NCI-H446 treated with DMSO at 0.1 percent for 48 hours (cell line): ENCODE results near the gene C4B.
A peak's percentile ranks its signal among the peaks of the same experiment; 100 is the strongest.
"Not testable (repeated sequence)": the region's sequence is repeated elsewhere in the genome, so short reads cannot be mapped to it uniquely, and the experiment has no call there.

Experiments
- DNase-seq: peaks from one replicate; lab custom pipeline; 2025; lab: John Stamatoyannopoulos, UW

Gene C4B

DNA sequence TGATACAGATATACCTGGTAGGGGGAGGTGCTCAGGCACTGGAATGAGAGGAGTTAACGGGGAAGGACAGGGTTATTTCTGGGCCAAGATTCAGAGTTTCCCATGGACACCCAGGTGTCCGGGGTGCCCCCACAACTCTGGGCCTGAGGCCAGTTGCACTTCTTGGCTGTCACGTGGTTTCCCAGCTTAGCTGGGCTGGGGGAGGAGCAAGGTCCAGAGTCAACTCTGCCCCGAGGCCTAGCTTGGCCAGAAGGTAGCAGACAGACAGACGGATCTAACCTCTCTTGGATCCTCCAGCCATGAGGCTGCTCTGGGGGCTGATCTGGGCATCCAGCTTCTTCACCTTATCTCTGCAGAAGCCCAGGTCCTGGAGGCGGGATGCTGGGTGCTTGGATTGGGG, at the start of gene C4B:
Gene C4B, plus strand, starts transcription at position 249 of the 400 bp plus-strand sequence. Its CDS starts 51 bp downstream, at position 300.
- not testable (repeated sequence) for DNase-seq

DNA sequence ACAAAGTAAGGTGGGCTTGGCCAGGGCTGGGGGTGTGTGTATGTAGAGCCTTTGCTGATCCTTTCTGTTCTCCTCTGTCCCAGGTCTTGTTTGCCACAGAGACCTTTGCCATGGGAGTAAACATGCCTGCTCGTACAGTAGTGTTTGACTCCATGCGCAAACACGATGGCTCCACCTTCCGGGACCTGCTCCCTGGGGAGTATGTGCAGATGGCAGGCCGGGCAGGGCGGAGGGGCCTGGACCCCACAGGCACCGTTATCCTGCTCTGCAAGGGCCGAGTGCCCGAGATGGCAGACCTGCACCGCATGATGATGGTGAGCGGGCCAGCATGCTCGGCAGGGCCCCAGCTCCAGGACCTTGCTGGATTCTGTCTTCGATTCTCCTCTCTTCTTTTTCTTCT, 48.9 kb upstream of the C4B start:
- no peak for DNase-seq

DNA sequence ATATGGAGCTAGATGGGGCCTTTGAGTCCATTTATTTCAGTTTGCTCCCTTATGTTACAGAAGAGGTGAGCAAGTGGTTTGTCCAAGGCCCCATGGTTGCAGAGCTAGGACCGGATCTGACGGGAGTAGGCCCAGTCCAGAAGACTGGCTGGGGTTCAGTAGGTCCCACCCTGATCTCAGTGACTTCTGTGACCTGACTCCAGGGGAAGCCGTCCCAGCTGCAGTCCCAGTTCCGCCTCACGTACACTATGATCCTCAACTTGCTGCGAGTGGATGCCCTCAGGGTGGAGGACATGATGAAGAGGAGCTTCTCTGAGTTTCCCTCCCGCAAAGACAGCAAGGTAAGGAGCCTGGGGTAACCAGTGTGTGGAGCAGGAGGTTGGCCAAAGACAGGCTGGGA, 48.1 kb upstream of the C4B start:
- no peak for DNase-seq

DNA sequence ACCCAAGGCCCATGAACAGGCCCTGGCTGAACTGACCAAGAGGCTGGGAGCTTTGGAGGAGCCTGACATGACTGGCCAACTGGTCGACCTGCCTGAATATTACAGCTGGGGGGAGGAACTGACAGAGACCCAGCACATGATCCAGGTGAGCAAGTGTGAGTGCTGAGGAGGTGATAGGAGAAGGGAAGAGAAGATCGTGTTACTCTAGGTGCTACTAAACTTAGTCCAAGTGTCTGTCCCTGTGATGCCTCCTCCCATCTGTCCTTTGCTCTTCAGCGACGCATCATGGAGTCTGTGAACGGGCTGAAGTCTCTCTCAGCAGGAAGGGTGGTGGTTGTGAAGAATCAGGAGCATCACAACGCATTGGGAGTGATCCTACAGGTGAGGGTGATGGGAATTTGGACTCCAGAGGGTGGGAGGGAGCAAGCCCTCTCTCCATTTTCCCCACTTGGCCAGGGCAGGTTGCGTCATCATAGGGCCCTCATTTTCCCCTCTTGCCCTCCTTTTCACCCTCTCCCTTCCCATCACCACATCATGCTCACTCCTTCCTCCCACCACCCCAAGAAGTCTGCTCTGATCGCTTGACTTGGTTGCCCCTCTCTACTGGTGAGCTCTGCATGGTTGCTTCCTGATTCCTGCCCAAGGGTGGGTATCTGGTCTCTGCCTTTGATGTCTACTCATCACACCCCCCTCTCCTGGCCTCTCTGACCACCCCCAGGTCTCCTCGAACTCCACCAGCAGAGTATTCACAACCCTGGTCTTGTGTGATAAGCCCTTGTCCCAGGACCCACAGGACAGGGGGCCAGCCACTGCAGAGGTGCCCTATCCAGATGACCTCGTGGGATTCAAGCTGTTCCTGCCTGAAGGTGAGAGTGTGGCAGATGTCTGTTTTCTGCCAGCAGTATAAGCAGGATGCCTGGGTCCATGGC, 47.3 kb upstream of the C4B start:
- no peak for DNase-seq

DNA sequence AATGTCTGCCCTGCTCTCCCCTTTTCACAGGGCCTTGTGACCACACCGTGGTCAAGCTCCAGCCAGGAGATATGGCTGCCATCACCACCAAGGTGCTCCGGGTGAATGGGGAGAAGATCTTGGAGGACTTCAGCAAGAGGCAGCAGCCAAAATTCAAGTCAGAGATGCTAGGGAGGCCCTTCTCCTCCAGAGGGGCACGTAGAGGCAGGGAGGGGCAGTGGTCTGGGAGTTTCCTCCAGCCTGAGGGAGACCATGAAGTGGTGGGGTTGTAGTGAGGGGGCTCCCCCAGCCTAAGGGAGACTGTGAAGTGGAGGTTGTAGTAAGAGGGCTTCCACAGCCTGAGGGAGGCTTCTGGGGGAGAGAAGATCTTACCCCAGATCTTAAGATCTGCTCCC, 46.7 kb upstream of the C4B start:
- DNase-seq: no peak

DNA sequence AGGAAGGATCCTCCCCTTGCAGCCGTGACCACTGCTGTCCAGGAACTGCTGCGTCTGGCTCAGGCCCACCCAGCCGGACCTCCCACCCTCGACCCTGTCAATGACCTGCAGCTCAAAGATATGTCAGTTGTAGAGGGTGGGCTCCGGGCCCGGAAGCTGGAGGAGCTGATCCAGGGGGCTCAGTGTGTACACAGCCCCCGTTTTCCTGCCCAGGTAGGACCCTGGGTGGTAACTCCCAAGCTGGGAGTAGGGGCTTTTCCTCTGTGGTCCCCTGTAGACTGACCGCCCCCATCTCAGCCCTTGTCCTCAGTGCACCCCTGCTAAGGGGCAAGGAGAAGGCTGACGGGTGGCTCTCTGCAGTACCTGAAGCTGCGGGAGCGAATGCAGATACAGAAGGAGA, 46.3 kb upstream of the C4B start:
- no peak for DNase-seq

DNA sequence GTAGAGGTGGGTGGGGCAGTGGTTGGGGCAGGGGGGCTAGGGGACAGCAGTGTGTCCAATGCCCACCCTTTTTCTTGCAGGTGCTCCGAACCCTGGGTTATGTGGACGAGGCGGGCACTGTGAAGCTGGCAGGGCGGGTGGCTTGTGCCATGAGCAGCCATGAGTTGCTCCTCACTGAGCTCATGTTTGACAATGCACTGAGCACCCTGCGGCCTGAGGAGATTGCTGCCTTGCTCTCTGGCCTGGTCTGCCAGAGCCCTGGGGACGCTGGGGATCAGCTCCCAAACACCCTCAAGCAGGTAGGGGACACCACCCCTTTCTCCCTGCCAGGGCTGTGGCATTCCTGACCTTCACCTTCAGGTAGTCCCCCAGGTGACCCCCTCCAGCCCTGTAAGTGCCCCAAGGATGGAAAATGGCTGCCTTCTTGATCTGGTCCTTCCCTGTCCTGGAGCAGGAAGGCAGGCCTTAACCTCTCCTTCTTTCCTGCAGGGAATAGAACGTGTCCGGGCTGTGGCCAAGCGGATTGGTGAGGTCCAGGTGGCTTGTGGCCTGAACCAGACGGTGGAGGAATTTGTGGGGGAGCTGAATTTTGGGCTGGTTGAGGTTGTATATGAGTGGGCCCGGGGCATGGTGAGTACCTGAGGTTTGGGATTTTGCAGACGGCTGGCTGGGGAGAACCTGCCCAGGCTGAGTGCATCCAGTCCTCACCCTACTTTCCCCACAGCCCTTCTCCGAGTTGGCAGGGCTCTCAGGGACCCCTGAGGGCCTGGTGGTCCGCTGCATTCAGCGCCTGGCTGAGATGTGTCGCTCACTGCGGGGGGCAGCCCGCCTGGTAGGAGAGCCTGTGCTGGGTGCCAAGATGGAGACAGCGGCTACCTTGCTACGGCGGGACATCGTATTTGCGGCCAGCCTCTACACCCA, 45.5 kb upstream of the C4B start:
- DNase-seq: no peak

DNA sequence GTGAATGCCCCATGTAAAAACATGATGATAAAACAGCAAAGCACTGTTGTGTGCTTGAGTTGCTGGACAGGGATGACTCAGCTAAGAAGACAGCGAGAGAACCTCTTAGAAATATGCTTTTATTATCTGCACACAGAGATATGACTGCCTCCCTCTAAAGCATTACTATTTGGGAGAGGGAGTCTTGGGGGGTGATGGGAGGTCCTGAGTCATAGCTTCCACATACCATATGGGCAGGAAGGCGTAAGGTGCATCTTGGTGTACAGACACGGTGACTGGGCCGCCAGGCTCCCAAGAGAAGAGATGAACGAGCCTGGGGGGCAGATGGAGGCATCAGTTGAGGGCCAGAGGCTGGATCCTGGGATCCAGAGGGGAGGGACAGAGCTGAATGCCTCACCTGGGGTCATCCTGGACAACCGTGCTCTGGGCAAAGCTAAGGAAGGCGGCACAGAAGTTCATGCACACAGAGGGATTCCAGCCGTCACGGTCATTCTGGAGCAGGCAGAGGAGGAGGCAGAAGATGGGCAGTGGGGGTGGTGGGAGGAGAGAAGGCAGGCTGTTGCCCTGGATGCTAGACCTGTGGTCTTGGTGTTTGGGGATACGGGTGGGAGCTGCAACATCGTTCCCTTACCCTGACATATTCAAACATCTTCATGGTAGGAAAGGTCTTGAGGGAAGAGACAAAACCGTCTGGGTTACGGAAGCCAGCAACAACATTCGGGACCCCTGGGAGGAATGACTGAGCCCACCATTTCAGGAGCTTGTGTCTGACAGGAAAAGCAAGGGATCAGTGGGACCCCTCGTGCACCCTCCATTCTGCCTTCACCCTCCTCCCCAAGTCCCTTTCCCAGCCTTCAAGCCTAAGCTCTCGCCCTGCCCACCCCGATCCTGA, 44.6 kb upstream of the C4B start:
- DNase-seq: no peak

DNA sequence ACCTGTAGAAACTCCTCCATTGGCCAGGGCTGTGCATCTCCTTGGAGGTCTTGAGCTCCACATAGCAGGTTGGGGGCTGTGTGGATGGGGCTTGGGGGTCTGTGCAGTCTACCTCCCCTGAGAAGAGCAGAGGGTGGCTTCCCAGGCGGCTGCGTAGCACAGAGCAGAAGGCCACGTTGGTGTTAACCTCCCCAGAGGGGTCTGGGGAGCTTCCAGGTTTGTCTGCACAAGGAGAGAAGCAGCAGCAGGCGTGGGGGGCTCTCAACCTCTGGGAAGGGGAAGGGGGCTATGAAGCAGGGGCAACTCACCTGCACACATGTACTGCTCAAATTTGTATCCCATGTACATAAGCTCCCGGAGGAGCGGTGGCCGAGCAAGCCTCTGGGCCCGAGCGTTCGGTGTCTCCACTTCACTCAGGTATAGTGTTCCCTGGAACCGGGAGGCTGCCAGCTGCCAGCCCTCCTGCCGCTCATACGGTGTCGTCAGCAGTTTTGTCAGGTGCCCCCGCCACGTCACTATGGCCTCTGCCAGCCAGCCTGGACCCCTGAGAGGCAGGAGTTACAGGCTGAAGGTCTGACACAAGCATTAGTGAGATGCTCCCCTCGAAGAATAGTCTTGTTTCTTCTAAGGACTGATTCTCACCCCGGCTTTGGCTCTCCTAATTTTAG, 43.9 kb upstream of the C4B start:
- DNase-seq: no peak

DNA sequence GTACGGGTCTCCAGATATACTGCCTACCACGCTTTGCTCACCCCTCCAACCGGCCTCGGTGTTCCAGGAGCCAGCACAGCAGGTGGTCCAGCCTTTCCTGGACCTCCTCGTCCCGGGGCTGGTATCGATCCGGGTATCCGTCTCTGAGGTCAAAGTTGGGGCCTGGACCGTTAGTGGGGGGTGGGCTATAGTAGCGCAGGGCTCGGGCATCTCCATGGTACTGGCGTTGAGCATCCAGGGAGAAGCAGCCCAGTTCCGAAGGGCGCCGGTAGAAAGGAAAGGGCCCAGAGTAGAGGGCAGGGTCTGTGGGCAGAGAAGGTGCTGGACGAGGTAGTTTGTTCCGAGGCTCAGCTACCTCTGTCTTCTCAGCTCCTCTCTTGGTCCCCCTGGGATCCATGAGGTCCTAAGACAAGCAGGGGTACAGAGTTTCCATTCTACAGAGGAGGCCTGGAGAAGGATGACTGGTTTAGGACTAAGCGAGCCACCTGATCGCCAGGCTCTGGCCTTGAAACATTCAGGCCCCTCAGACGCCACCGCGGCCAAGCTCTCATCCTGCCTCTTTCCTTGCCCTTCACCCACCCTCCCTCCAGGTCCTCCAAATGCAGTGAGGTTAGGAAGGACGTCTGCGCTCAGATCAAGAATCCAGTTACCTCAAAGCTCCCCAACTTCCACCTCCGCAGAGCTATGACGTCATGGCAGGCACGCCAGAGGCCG, 43.2 kb upstream of the C4B start:
- no peak for DNase-seq

DNA sequence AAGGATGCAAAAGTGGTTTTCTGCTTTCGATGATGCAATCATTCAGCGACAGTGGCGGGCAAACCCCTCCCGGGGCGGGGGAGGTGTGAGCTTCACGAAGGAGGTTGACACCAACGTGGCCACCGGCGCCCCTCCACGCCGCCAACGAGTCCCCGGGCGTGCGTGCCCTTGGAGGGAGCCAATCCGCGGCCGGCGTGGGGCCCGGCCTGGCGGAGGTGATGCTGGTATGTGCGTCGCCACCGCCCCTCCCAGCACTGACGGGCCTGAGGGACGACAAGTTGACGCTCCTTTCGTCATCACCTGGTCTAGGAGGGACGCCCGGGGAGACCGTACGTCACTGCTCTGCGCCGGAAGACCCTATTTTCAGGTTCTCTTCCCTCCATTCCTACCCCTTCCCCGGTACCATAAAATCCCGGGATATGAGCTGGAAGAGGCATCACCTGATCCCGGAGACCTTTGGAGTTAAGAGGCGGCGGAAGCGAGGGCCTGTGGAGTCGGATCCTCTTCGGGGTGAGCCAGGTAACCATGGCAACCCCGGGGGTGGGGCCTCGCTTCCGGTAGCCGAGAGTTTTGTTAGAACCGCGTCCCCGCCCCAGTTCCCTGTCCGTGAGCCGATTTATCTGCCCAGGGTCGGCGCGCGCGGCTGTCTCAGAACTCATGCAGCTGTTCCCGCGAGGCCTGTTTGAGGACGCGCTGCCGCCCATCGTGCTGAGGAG, 42.4 kb upstream of the C4B start, which contains the start of gene DXO:
Gene DXO, minus strand, starts transcription at position 146 of the 716 bp plus-strand sequence. CDS start 463 bp downstream, outside the sequence.
- peak; percentile 95 for DNase-seq

DNA sequence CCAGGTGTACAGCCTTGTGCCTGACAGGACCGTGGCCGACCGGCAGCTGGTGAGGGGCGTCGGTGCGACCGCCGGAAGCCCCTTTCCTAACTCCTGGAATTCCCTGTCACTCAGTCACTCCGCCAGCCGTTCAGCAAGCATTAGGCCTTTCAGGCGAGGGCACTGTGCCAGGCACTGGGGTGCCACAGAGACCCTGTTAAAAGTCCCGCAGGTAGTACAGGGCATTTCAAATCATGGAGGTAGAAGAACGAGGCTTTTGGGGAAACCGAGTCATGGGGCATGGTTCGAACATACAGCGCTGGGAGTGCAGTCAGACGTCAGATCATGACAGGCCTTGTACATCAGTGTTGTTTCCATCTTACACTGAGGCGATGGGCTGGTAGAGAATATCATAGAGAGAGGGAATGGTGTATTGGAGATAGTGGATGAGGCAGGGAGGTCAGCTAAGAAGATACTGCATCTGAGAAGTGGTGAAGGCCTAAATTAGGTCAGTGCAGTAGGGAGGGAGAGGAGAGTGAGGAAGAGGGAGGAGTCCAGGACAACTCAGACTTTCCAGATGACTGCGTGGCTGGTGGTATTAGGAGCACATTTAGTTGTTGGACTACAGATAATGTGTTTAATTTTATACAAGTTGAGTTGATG, 41.8 kb upstream of the C4B start:
- no peak for DNase-seq

DNA sequence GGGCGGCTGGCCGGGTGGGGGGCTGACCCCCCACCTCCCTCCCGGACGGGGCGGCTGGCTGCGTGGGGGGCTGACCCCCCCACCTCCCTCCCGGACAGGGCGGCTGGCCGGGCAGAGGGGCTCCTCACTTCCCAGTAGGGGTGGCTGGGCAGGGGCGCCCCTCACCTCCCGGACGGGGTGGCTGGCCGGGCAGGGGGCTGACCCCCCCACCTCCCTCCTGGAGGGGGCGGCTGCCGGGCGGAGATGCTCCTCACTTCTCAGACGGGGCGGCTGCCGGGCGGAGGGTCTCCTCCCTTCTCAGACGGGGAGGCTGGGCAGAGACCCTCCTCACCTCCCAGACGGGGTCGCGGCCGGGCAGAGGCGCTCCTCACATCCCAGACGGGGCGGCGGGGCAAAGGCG, 38.5 kb upstream of the C4B start:
- DNase-seq: not testable (repeated sequence)

DNA sequence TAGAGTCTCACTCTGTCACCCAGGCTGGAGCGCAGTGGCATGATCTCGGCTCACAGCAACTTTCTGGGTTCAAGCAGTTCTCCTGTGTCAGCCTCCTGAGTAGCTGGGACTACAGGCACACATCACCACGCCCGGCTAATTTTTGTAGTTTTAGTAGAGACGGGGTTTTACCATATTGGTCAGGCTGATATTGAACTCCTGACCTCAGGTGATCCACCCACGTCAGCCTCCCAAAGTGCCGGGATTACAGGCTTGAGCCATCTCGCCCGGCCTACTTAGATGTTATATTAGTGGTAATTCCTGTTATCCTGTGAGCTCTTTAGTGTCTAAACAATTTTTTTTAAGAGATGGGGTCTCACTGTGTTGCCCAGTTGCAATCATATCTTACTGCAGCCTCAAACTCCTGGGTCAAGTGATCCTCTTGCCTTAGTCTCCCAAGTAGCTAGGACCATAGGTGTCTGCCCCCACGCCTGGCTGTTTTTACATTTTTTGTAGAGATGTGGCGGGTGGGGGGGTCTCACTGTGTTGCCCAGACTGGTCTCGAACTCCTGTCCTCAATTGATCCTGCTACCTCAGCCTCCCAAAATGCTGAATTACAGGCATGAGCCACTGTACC, 36.7 kb upstream of the C4B start:
- DNase-seq: no peak

DNA sequence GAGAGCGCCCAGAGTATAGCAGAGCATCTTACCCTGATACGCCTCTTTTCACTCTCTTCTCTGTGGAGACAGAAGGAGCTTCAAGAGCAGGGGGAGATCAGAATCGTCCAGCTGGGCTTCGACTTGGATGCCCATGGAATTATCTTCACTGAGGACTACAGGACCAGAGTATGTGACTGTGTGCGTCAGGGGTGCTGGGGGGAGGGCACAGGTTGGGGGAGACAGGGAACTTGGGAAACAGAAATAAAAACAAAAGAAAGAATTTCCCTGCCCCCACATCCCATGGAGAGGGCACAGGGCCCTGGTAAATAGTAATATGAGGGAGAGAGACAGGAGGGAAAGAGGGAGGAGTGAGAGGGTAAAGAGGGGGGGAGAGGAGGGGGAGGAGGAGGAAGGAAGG, 35.8 kb upstream of the C4B start:
- no peak for DNase-seq

DNA sequence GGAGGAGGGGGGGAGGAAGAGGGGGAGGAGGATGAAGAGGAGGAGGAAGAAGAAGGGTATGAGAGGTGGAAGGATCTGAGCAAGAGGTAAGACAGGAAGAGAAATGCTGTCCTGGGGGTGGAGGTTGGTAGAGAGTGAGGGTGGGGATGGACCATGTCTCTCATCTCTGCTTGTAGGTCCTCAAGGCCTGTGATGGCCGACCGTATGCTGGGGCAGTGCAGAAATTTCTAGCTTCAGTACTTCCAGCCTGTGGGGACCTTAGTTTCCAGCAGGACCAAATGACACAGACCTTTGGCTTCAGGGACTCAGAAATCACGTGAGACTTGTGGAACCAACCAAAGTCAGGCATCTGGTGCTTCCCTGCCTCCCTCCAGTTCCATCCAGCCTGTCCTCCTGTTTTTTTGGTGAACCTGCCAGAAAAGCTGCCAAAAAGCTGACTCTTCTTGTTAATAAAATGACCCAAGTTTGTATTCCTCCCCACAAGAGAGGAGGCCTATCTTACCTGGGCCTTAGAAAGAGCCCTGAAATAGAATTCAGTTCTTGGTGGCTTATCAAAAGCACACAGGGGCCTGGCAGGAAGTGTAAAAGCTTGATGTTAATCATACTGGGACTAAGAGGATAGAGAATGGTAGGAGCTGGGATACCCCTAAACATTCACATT, 35.2 kb upstream of the C4B start:
- no peak for DNase-seq

DNA sequence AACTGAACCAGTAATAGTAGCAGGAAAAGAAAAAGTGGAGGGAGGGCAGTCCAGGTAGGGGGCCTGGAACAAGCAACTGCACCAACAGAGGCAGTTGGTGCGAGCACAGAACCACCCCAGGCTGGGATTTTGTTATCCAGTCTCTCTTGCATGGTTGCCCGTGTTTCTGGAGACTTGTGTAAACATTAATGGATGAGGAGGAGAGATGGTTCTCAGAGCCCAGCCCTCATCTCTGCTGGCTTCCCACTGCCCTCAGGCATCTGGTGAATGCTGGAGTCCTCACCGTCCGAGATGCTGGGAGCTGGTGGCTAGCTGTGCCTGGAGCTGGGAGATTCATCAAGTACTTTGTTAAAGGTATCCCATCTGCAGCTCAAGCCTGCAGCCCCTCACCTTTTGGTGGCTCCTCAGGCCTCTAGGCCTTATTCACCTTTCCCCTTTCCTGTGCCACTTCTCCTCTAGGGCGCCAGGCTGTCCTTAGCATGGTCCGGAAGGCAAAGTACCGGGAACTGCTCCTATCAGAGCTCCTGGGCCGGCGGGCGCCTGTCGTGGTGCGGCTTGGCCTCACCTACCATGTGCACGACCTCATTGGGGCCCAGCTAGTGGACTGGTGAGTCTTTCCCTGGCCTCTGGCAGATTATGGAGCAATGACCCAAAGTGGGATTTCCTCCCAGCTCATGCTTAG, 34.3 kb upstream of the C4B start:
- DNase-seq: not testable (repeated sequence)

DNA sequence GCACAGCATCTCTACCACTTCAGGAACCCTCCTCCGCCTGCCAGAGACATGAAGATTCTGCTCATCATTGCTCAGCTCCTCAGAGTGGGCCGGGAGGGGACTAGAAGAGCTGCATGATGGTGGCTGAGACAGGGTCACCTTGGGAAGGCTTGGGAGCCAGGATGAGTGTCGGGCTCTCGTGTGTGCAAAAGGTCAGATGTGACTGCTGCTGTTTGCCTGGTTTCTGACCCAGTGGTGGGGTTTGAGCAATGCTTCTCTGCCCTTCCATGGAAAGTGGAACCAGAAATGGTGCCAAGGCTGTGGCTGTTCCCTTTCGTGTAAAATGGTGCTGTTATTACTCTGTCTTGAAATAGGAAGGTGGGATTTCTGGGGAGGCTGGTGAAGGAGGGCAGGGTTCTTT, 33.6 kb upstream of the C4B start:
- DNase-seq: not testable (repeated sequence)
